GM12878 (cell line): Measurements from ENCODE around the gene CFAP299. TPM values are rescaled to one million over a fixed set of nuclear protein-coding genes. Genes with fewer than 3 reads are reported as not detected.

Experiments
- ATAC-seq: fragments of 200-7000 bp; cut with Tn5 transposase; 3 replicates; pipeline ENCODE4 v1.9.1; 2020; ENCODE audit warnings: mild to moderate bottlenecking, moderate library complexity
- BruUV-seq: library from RNA; stranded (reverse); fragments of 400-500 nt; replicated peaks from 2 replicates; lab custom pipeline; 2021; lab: Mats Ljungman, UMichigan
- CTCF ChIA-PET: fragments of 300-600 bp; sonication (Branson Sonifier 250); formaldehyde crosslinking; extraction: SDS; loops from one replicate; lab custom pipeline; 2021; ENCODE audit warnings: inconsistent platforms; lab: Yijun Ruan, JAX
- POLR2A ChIA-PET: fragments of 350-600 bp; formaldehyde crosslinking; extraction: SDS; loops from one replicate; lab custom pipeline; 2021; ENCODE audit warnings: inconsistent platforms; lab: Charles Lee
- RAD21 ChIA-PET: fragments of 300-600 bp; sonication (Branson Sonifier 250); formaldehyde crosslinking; loops from one replicate; lab custom pipeline; 2023; ENCODE audit warnings: antibody characterized with exemption; ENCODE audit not compliant: unreplicated experiment; lab: Charles Lee
- SMC1A ChIA-PET: fragments of 300-600 bp; sonication (Branson Sonifier 250); formaldehyde crosslinking; loops from one replicate; lab custom pipeline; 2023; ENCODE audit not compliant: unreplicated experiment, uncharacterized antibody; lab: Charles Lee
- DNase-seq: peaks from one replicate; pipeline ENCODE4 v3.0.0-alpha.2; 2011; ENCODE audit warnings: low read depth, low spot score
- FAIRE-seq: peaks from 3 replicates; lab custom pipeline; 2011; peaks lifted over from hg19 to GRCh38; lab: Jason Lieb, UNC
- H2AFZ ChIP-seq: 2 replicates; pipeline ENCODE4 v1.6.0; 2011; ENCODE audit warnings: low read depth, low read length, control low read depth; ENCODE audit not compliant: control insufficient read depth
- H3K27ac ChIP-seq: 2 replicates; pipeline ENCODE4 v1.5.1; 2011; ENCODE audit warnings: control low read depth; ENCODE audit not compliant: control insufficient read depth, insufficient read depth
- H3K27me3 ChIP-seq, 2 experiments: replicated peaks in 1 of 2; 2 replicates each; pipeline versions ENCODE4 v1.6.0 to v1.6.1; 2011; ENCODE audit warnings: low read length in 1 of 2; ENCODE audit not compliant: control insufficient read depth in 2 of 2, insufficient read depth in 2 of 2
- H3K36me3 ChIP-seq, 2 experiments: 2 replicates each; pipeline ENCODE4 v1.5.1; 2011; ENCODE audit warnings: low read length in 1 of 2; ENCODE audit not compliant: control insufficient read depth in 2 of 2, insufficient read depth in 2 of 2
- H3K4me1 ChIP-seq: 2 replicates; pipeline ENCODE4 v1.6.1; 2011; ENCODE audit warnings: mild to moderate bottlenecking, low read length, moderate library complexity, mixed read lengths; ENCODE audit not compliant: control insufficient read depth, insufficient read depth
- H3K4me2 ChIP-seq: 2 replicates; pipeline ENCODE4 v1.6.0; 2011; ENCODE audit warnings: control low read depth; ENCODE audit not compliant: control insufficient read depth, insufficient read depth
- H3K4me3 ChIP-seq: fragments of 200-600 bp; sonication (generic); 2 replicates; pipeline ENCODE4 v1.5.1; 2016
- H3K79me2 ChIP-seq: 2 replicates; pipeline ENCODE4 v1.6.0; 2011; ENCODE audit warnings: low read length; ENCODE audit not compliant: control insufficient read depth, insufficient read depth
- H3K9ac ChIP-seq: 2 replicates; pipeline ENCODE4 v1.8.0; 2011; ENCODE audit warnings: low read length, control low read depth, mixed read lengths; ENCODE audit not compliant: control insufficient read depth, insufficient read depth
- H3K9me3 ChIP-seq: replicated peaks from 3 replicates; pipeline ENCODE4 v1.5.1; 2011; ENCODE audit warnings: mild to moderate bottlenecking, low read length; ENCODE audit not compliant: control insufficient read depth, insufficient read depth
- H4K20me1 ChIP-seq: 2 replicates; pipeline ENCODE4 v1.6.0; 2011; ENCODE audit not compliant: control insufficient read depth, insufficient read depth
- BCL11A ChIP-seq: IDR thresholded peaks from 2 replicates; pipeline ENCODE4 v1.6.1; 2011; ENCODE audit warnings: low read depth, low read length
- BCL3 ChIP-seq: IDR thresholded peaks from 2 replicates; pipeline ENCODE4 v1.6.1; 2011; ENCODE audit warnings: borderline replicate concordance, low read depth, mild to moderate bottlenecking, moderate library complexity, low read length; ENCODE audit not compliant: insufficient read depth, poor library complexity, severe bottlenecking
- BRCA1 ChIP-seq: IDR thresholded peaks from 2 replicates; pipeline ENCODE4 v1.6.1; 2011; ENCODE audit warnings: low read depth, low read length, improper control_type of control experiment
- ELK1 ChIP-seq: IDR thresholded peaks from 2 replicates; pipeline ENCODE4 v1.6.1; 2012; ENCODE audit warnings: low read depth, low read length, improper control_type of control experiment
- GABPA ChIP-seq: IDR thresholded peaks from 2 replicates; pipeline ENCODE4 v1.6.1; 2014; ENCODE audit warnings: antibody characterized with exemption, low read depth, mild to moderate bottlenecking, inconsistent platforms
- HDGF ChIP-seq: fragments of 450-650 bp; IDR thresholded peaks from 2 replicates; pipeline ENCODE4 v1.6.1; 2016; ENCODE audit warnings: antibody characterized with exemption
- IKZF2 ChIP-seq, 2 experiments: fragments of 450-650 bp; IDR thresholded peaks; 2 replicates each; pipeline ENCODE4 v1.6.1; 2017; ENCODE audit warnings: mild to moderate bottlenecking in 2 of 2, moderate library complexity in 2 of 2
- IRF3 ChIP-seq: fragments of 450-650 bp; IDR thresholded peaks from 2 replicates; pipeline ENCODE4 v1.6.1; 2014; ENCODE audit warnings: mild to moderate bottlenecking
- IRF5 ChIP-seq: fragments of 450-650 bp; IDR thresholded peaks from 2 replicates; pipeline ENCODE4 v1.6.1; 2017; ENCODE audit warnings: borderline replicate concordance
- MTA3 ChIP-seq: IDR thresholded peaks from 2 replicates; pipeline ENCODE4 v1.6.1; 2012; ENCODE audit warnings: low read length, inconsistent platforms, borderline replicate concordance
- POLR2AphosphoS2 ChIP-seq: IDR thresholded peaks from 2 replicates; pipeline ENCODE4 v1.6.1; 2011; ENCODE audit warnings: low read depth, mild to moderate bottlenecking, low read length, improper control_type of control experiment, moderate library complexity
- REST ChIP-seq: IDR thresholded peaks from 2 replicates; pipeline ENCODE4 v1.6.1; 2012; ENCODE audit warnings: mild to moderate bottlenecking, low read depth, low read length
- RUNX3 ChIP-seq: IDR thresholded peaks from 2 replicates; pipeline ENCODE4 v1.6.1; 2012; ENCODE audit warnings: low read length, inconsistent platforms
- SMC3 ChIP-seq: IDR thresholded peaks from 2 replicates; pipeline ENCODE4 v1.6.1; 2011; ENCODE audit warnings: low read length, improper control_type of control experiment, borderline replicate concordance
- STAT1 ChIP-seq: fragments of 450-650 bp; conservative IDR thresholded peaks from 2 replicates; pipeline ENCODE4 v1.6.1; 2014; ENCODE audit warnings: antibody characterized with exemption, mild to moderate bottlenecking
- SUPT20H ChIP-seq: IDR thresholded peaks from 2 replicates; pipeline ENCODE4 v1.6.1; 2011; ENCODE audit warnings: low read depth, mild to moderate bottlenecking, low read length, moderate library complexity, borderline replicate concordance; ENCODE audit not compliant: control insufficient read depth
- TAF1 ChIP-seq: IDR thresholded peaks from 2 replicates; pipeline ENCODE4 v1.6.1; 2011; ENCODE audit warnings: mild to moderate bottlenecking, low read depth, low read length, borderline replicate concordance
- in situ Hi-C: fragments of 300-500 bp; cut with MboI; formaldehyde crosslinking; loops from 9 replicates; pipeline ENCODE4 v1.14.3; 2018; ENCODE audit warnings: mixed read lengths
- intact Hi-C: fragments of 100-400 bp; cut with micrococcal nuclease; formaldehyde crosslinking; loops from one replicate; pipeline ENCODE4 v1.14.2; 2022; ENCODE audit not compliant: unreplicated experiment
- polyA plus RNA-seq, 11 experiments: library from polyadenylated mRNA; depleted of rRNA in 4 of 11; unstranded in 6 of 11; stranded (reverse) in 5 of 11; fragments of >200 nt; fragmentation: Nextera tagmentation in 4 of 11; fragmentation: Illumina TruSeq in 1 of 11; extraction: Ambion mirVana in 4 of 11; extraction: Trizol in 1 of 11; gene quantifications; 1 replicate in 1 of 11; 2 replicates in 10 of 11; pipeline versions ENCODE4 v1.2.1 to v1.2.3, GENCODE V29; 2011 to 2016; ENCODE audit warnings: inconsistent platforms in 2 of 11, missing spikeins in 2 of 11, low read depth in 1 of 11
- total RNA-seq, 4 experiments: library from RNA; depleted of rRNA in 3 of 4; stranded (reverse); fragments of >200 nt in 3 of 4; fragmentation: Illumina TruSeq in 1 of 4; extraction: Trizol in 1 of 4; gene quantifications; 2 replicates each; pipeline versions ENCODE4 v1.2.1 to v1.2.3, GENCODE V29; 2013 to 2021

The CFAP299 gene
- total and polyA plus RNA-seq, 10 of the 15 experiments (the other 5 are each of a cell fraction or from before 2014, with no cell fraction given), result 0.06 to 0.34 TPM; not detected in 8

GRCh38 chr4:80446248-80446647 lies 110.7 kb downstream of the CFAP299 start:
- no peak overlapping the region for H2AFZ ChIP-seq
- no peaks in the 10 kb centered on the region; the same call in 2 of the 3 replicates for H3K9me3 ChIP-seq
- no peaks in the 10 kb centered on the region for H3K79me2 ChIP-seq
- no TSS peak for BruUV-seq
- no peak overlapping the region for H3K4me3 ChIP-seq
- no peaks in the 10 kb centered on the region for H3K36me3 ChIP-seq
- ATAC-seq, result no peak
- no peak for TF ChIP-seq SMC3
- no peak for TF ChIP-seq BCL11A
- no peak for TF ChIP-seq STAT1
- no peak for TF ChIP-seq IKZF2 (IDR thresholded peaks at IDR 0.05)
- TF ChIP-seq BRCA1, result no peak
- no peak for TF ChIP-seq MTA3
- no peak for TF ChIP-seq IRF3
- TF ChIP-seq RUNX3, result no peak
- no peak for TF ChIP-seq ELK1
- no peak for TF ChIP-seq GABPA
- no peak for TF ChIP-seq POLR2AphosphoS2
- no peak for TF ChIP-seq IRF5
- no peak for TF ChIP-seq BCL3
- no peak for TF ChIP-seq REST
- TF ChIP-seq SUPT20H, result no peak
- TF ChIP-seq HDGF, result no peak
- no peak for TF ChIP-seq TAF1
- TF ChIP-seq, all 136 proteins: peak for 0
- RAD21 ChIA-PET, result no interaction called here
- H3K9ac ChIP-seq, result no peak overlapping the region
- POLR2A ChIA-PET, result no interaction called here
- DNase-seq (no peak), FAIRE-seq (no peak)
- H3K27me3 ChIP-seq, result no peaks in the 10 kb centered on the region
- in situ Hi-C loops, result no loop called here
- SMC1A ChIA-PET, result interaction anchor here (1.2 kb wide), 1 partner anchor 86 kb away, joined by 3 read pairs; no protein-coding TSS in a partner anchor
- H3K4me2 ChIP-seq, result no peak overlapping the region
- intact Hi-C loops, result no loop called here
- CTCF ChIA-PET, result no interaction called here
- no peaks in the 10 kb centered on the region for H3K4me1 ChIP-seq
- H4K20me1 ChIP-seq, result no peaks in the 10 kb centered on the region
- H3K27ac ChIP-seq, result no peak overlapping the region
